ENCODE measurements around the gene TSC22D1. TPM values are rescaled to one million over a fixed set of nuclear protein-coding genes. Genes with fewer than 3 reads are reported as not detected.

TSC22D1 gene
- polyA plus RNA-seq, 1 donor from 2014 or later, result 355 TPM

DNA sequence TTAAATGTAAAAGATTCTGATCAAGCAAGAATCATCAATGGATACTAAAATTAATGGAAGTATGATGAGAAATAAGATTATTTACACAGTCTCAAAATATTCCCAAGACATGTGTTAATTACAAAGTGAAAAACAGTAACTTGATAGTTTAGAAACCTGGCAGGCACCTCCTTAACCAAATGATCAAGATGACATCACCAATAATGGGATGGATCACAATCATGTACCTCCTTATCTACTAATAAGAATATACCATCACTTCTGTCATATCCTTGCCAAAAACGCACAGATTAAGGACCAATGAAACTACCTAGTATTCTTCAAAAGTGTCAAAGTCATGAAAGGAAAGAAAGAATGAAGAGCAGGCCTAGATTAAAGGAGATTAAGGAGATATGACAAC, 30.0 kb downstream of the TSC22D1 start:
- Histone ChIP-seq H3K36me3 (ENCODE audit: insufficient read depth, low read length) (no peaks in the 10 kb centered on the region), H3K4me3 (ENCODE audit: low read length) (no peak overlapping the region), H3K9me2 (ENCODE audit: insufficient read depth, low read length) (no peaks in the 10 kb centered on the region), H3F3A (ENCODE audit: insufficient read depth, low read length, poor library complexity, severe bottlenecking) (no peaks in the 10 kb centered on the region), H4K20me1 (ENCODE audit: insufficient read depth) (no peaks in the 10 kb centered on the region), H3K27ac (ENCODE audit: low read length) (no peak overlapping the region), H3K9me3 (ENCODE audit: low read length) (no peaks in the 10 kb centered on the region), H3K27me3 (ENCODE audit: insufficient read depth, low read depth, low read length) (no peaks in the 10 kb centered on the region), H2AFZ (ENCODE audit: low read depth, low read length) (no peak overlapping the region), H3K9ac (ENCODE audit: low read length) (no peak overlapping the region), H3K4me2 (ENCODE audit: low read length) (no peak overlapping the region), H3K79me2 (replicated peaks; ENCODE audit: insufficient read depth, low read length) (peaks cover 74% of the 10 kb centered on the region)
- TF ChIP-seq MXI1 (conservative IDR thresholded peaks at IDR 0.05; ENCODE audit: poor library complexity, severe bottlenecking) (no peak), RAD21 (conservative IDR thresholded peaks at IDR 0.05) (no peak), EZH2 (IDR thresholded peaks at IDR 0.05; ENCODE audit: borderline replicate concordance, insufficient read depth, low read length, poor library complexity, severe bottlenecking) (no peak), POLR2AphosphoS5 (IDR thresholded peaks at IDR 0.05) (no peak), SMC3 (conservative IDR thresholded peaks at IDR 0.05; ENCODE audit: poor library complexity) (no peak), EP300 (conservative IDR thresholded peaks at IDR 0.05; ENCODE audit: poor library complexity, severe bottlenecking) (no peak), TAF1 (IDR thresholded peaks at IDR 0.05; ENCODE audit: low read depth) (no peak)
- TF ChIP-seq, protein P1, sequence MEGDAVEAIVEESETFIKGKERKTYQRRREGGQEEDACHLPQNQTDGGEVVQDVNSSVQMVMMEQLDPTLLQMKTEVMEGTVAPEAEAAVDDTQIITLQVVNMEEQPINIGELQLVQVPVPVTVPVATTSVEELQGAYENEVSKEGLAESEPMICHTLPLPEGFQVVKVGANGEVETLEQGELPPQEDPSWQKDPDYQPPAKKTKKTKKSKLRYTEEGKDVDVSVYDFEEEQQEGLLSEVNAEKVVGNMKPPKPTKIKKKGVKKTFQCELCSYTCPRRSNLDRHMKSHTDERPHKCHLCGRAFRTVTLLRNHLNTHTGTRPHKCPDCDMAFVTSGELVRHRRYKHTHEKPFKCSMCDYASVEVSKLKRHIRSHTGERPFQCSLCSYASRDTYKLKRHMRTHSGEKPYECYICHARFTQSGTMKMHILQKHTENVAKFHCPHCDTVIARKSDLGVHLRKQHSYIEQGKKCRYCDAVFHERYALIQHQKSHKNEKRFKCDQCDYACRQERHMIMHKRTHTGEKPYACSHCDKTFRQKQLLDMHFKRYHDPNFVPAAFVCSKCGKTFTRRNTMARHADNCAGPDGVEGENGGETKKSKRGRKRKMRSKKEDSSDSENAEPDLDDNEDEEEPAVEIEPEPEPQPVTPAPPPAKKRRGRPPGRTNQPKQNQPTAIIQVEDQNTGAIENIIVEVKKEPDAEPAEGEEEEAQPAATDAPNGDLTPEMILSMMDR (IDR thresholded peaks at IDR 0.05; ENCODE audit: poor library complexity, severe bottlenecking), result no peak
- TF ChIP-seq, protein P2, sequence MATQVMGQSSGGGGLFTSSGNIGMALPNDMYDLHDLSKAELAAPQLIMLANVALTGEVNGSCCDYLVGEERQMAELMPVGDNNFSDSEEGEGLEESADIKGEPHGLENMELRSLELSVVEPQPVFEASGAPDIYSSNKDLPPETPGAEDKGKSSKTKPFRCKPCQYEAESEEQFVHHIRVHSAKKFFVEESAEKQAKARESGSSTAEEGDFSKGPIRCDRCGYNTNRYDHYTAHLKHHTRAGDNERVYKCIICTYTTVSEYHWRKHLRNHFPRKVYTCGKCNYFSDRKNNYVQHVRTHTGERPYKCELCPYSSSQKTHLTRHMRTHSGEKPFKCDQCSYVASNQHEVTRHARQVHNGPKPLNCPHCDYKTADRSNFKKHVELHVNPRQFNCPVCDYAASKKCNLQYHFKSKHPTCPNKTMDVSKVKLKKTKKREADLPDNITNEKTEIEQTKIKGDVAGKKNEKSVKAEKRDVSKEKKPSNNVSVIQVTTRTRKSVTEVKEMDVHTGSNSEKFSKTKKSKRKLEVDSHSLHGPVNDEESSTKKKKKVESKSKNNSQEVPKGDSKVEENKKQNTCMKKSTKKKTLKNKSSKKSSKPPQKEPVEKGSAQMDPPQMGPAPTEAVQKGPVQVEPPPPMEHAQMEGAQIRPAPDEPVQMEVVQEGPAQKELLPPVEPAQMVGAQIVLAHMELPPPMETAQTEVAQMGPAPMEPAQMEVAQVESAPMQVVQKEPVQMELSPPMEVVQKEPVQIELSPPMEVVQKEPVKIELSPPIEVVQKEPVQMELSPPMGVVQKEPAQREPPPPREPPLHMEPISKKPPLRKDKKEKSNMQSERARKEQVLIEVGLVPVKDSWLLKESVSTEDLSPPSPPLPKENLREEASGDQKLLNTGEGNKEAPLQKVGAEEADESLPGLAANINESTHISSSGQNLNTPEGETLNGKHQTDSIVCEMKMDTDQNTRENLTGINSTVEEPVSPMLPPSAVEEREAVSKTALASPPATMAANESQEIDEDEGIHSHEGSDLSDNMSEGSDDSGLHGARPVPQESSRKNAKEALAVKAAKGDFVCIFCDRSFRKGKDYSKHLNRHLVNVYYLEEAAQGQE (IDR thresholded peaks at IDR 0.05; ENCODE audit: borderline replicate concordance), result no peak

DNA sequence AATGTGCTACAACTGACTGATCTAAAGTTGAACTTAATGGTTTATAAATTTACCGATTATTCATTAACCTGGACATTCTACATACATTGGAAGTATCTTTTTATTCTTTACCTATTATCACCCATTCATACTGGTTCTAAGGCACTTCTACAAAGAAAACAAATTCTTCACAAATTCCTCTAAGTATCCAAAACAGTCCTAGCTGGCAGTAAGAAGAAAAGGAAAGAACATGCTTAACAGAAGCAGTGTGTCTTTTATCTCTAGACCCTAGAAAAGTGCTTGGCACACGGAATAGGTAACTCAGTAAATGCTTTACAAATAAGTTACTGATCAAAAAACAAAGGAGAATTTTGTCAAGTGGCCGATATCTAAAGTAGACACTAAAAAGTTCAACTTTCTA, 32.8 kb downstream of the TSC22D1 start:
- Histone ChIP-seq H3F3A (ENCODE audit: insufficient read depth, low read length, poor library complexity, severe bottlenecking) (no peaks in the 10 kb centered on the region), H4K20me1 (ENCODE audit: insufficient read depth) (no peaks in the 10 kb centered on the region), H3K27me3 (ENCODE audit: insufficient read depth, low read depth, low read length) (no peaks in the 10 kb centered on the region), H3K4me2 (ENCODE audit: low read length) (no peak overlapping the region), H3K4me3 (ENCODE audit: low read length) (no peak overlapping the region), H2AFZ (ENCODE audit: low read depth, low read length) (no peak overlapping the region), H3K9me2 (ENCODE audit: insufficient read depth, low read length) (no peaks in the 10 kb centered on the region), H3K36me3 (ENCODE audit: insufficient read depth, low read length) (no peaks in the 10 kb centered on the region), H3K79me2 (replicated peaks; ENCODE audit: insufficient read depth, low read length) (peaks cover 53% of the 10 kb centered on the region), H3K9ac (ENCODE audit: low read length) (no peak overlapping the region), H3K9me3 (ENCODE audit: low read length) (no peaks in the 10 kb centered on the region), H3K27ac (ENCODE audit: low read length) (no peak overlapping the region)
- TF ChIP-seq RAD21 (conservative IDR thresholded peaks at IDR 0.05) (no peak), EZH2 (IDR thresholded peaks at IDR 0.05; ENCODE audit: borderline replicate concordance, insufficient read depth, low read length, poor library complexity, severe bottlenecking) (no peak), SMC3 (conservative IDR thresholded peaks at IDR 0.05; ENCODE audit: poor library complexity) (no peak)

DNA sequence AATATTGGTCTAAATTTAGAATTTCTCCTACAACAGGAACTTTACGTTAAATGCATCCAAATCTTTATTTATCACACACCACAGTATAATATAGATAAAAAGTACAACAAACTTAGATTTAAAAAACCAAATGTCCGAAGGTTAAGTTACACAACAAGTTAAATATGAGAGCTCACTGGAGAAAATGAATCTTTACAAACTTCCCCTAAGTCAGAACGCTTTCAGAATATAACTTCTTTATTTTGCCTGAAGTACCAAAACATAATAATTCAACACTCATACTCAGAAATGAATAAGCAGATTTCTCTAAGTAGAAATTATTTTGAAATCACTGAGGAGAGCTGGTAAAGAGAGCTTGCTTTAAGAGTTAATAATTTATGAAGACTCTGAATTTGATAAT, 33.8 kb downstream of the TSC22D1 start:
- H3K79me2 ChIP-seq (replicated peaks; ENCODE audit: insufficient read depth, low read length), result peaks cover 43% of the 10 kb centered on the region
- TF ChIP-seq EZH2 (IDR thresholded peaks at IDR 0.05; ENCODE audit: borderline replicate concordance, insufficient read depth, low read length, poor library complexity, severe bottlenecking) (no peak), POLR2AphosphoS5 (IDR thresholded peaks at IDR 0.05) (no peak), SMC3 (conservative IDR thresholded peaks at IDR 0.05; ENCODE audit: poor library complexity) (no peak)
- no peaks in the 10 kb centered on the region for H4K20me1 ChIP-seq (ENCODE audit: insufficient read depth)
- H3K9me2 ChIP-seq (ENCODE audit: insufficient read depth, low read length), result no peaks in the 10 kb centered on the region
- no peak overlapping the region for H3K27ac ChIP-seq (ENCODE audit: low read length)
- no peak overlapping the region for H3K4me2 ChIP-seq (ENCODE audit: low read length)
- H3K9ac ChIP-seq (ENCODE audit: low read length), result no peak overlapping the region
- H3K9me3 ChIP-seq (ENCODE audit: low read length), result no peaks in the 10 kb centered on the region
- no peaks in the 10 kb centered on the region for H3F3A ChIP-seq (ENCODE audit: insufficient read depth, low read length, poor library complexity, severe bottlenecking)
- peaks cover 3% of the 10 kb centered on the region for H3K36me3 ChIP-seq (ENCODE audit: insufficient read depth, low read length)
- H3K27me3 ChIP-seq (ENCODE audit: insufficient read depth, low read depth, low read length), result no peaks in the 10 kb centered on the region
- no peak overlapping the region for H3K4me3 ChIP-seq (ENCODE audit: low read length)
- H2AFZ ChIP-seq (ENCODE audit: low read depth, low read length), result no peak overlapping the region

Measured in neural cell (in vitro differentiated cells).